Jurkat, Clone E6-1 (cell line): ENCODE measurements around the gene MACIR. TPM values are rescaled to one million over a fixed set of nuclear protein-coding genes. Genes with fewer than 3 reads are reported as not detected.
"Not testable (repeated sequence)": the region's sequence is repeated elsewhere in the genome, so short reads cannot be mapped to it uniquely, and the experiment has no call there.

Experiments used
- DNase-seq: peaks from one replicate; pipeline ENCODE4 v3.0.0-alpha.2; 2011; ENCODE audit warnings: low read depth, low spot score
- H3K4me3 ChIP-seq: 2 replicates; pipeline ENCODE4 v1.5.1; 2011; ENCODE audit warnings: mild to moderate bottlenecking, low read length, control low read depth, moderate library complexity
- polyA plus RNA-seq: library from polyadenylated mRNA; unstranded; fragments of >200 nt; gene quantifications from one replicate; pipeline ENCODE4 v1.2.1, GENCODE V29; 2012; ENCODE audit warnings: missing spikeins; ENCODE audit not compliant: insufficient read length, insufficient read depth

Gene MACIR, protein sequence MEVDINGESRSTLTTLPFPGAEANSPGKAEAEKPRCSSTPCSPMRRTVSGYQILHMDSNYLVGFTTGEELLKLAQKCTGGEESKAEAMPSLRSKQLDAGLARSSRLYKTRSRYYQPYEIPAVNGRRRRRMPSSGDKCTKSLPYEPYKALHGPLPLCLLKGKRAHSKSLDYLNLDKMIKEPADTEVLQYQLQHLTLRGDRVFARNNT
- polyA plus RNA-seq, result 12.1 TPM

- DNase-seq, result peak; percentile 93
- peak within 1 kb of the TSS; percentile 75 for H3K4me3 ChIP-seq
Measured at GRCh38 chr5:103258368-103258956, at the start of gene MACIR. TSS of gene MACIR (plus strand) at chr5:103258763. CDS start at chr5:103275920, 17,157 bp downstream.

- DNase-seq, result no peak
- H3K4me3 ChIP-seq, result no peak overlapping the region
Measured at GRCh38 chr5:103209065-103209464, 49.5 kb upstream of the MACIR start.

GRCh38 chr5:103210952-103211351 is 47.6 kb upstream of the MACIR start:
- no peak overlapping the region for H3K4me3 ChIP-seq
- no peak for DNase-seq

- DNase-seq, result no peak
- no peak overlapping the region for H3K4me3 ChIP-seq
Measured at GRCh38 chr5:103211576-103212561, 46.7 kb upstream of the MACIR start.

DNA sequence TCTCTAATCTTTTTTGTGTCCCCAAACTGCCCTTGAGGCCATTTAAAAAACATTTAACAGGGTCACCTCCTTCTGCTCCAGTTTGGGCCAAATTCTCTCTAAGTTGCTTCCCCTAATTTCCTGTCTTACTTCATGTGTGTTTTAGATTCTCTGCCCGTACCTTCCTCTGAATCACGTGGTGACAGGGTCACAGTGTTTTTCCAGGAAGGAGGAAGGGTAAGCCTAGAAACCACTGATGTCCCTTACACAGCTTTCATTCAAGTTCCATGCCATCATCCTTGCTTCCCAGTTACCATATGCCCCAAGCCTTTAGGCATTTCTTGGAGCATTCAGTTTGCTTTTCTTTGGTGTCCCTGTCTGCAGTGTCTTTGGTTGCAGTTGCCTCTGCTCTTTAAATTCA is 42.4 kb upstream of the MACIR start:
- DNase-seq, result no peak

DNA sequence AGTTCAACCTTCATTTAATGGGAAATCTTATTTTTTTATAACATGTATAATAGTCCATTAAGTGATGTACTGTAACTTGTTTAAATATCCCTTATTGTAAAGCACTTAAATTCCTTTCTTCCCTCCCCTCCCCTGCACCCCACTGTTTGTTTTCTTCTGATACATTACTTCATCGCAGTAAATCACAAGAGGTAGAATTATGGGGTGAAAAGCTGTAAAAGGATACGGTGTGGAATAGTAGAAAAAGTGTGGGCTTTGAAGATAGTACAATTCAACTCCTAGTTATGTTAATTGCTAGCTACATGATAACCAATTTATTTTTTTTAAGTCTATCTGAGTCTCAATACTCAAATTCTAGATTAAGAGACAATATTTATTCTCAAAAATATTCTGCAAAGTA is 41.9 kb upstream of the MACIR start:
- DNase-seq, result no peak
- H3K4me3 ChIP-seq, result no peak overlapping the region

More for the DNA sequence above, 42.4 kb upstream of the MACIR start:
- no peak overlapping the region for H3K4me3 ChIP-seq

DNA sequence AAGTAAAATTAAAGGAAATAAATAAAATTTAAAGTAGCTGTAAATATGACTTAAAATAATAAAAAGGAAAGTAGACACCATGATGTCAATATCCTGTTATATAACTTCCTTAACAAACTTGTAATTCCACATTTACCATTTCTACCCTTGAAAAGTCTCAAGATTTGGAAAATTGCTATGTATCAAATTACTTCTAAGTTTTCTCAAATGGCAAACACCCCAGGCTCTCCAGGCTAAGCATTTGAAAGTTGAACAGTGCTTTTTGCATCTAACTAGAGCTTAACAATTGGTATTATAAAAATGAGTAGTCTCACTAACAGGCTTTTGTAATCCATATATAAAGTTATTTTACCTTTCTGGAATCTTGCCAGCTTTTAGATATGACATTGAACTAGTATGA is 41.5 kb upstream of the MACIR start:
- H3K4me3 ChIP-seq, result no peak overlapping the region
- no peak for DNase-seq

GRCh38 chr5:103218164-103218563 is 40.4 kb upstream of the MACIR start:
- H3K4me3 ChIP-seq, result no peak overlapping the region
- no peak for DNase-seq

DNA sequence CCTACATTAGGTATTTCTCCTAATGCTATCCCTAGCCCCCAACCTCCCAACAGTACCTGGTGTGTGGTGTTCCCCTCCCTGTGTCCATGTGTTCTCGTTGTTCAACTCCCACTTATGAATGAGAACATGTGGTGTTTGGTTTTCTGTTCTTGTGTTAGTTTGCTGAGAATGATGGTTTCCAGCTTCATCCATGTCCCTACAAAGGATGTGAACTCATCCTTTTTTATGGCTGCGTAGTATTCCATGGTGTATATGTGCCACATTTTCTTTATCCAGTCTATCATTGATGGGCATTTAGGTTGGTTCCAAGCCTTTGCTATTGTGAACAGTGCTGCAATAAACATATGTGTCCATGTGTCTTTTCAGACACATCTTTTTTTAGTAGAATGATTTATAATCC is 39.5 kb upstream of the MACIR start:
- not testable (repeated sequence) for H3K4me3 ChIP-seq, DNase-seq

- H3K4me3 ChIP-seq, result no peak overlapping the region
- no peak for DNase-seq
Measured at GRCh38 chr5:103223031-103223955, 35.3 kb upstream of the MACIR start.

DNA sequence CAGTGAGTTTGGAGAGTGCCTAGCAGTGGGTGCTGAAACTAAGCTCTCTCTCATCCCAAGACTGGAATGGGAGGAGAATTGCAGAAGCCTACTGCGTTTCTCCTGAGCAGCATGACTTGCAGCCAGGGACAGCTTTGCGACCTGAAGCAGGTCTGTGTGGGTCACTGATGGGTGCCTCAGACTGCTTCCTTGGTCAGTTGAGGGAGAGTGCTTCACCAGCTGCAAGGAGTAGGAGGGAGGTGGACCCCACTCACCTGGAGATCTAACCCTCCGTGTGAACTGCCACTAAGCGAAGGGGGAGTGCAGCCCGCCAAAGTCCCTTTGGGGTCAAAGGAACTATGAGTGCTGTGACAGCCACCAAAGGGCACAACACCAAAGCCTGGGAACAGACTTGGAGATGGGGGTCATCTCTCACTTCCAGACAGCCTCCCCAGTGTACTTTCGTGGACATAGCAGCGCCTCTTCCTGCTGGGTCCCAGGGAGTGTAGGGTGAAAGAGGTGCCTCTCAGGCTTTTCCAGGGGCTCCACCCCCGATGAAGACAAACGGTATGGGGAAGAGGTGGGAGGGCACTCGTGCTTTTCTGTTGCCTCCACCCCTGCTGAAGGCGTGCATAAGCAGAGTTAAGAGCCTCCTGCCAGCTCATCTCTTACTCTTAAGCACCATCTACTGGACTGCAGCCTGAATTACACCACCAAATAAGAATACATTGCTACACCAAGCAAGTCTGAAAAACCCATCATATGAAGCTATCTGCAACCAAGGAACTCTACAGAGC is 34.3 kb upstream of the MACIR start:
- peak; percentile 72 for DNase-seq
- no peak overlapping the region for H3K4me3 ChIP-seq

- no peak for DNase-seq
Measured at GRCh38 chr5:103224894-103225246, 33.7 kb upstream of the MACIR start.

DNA sequence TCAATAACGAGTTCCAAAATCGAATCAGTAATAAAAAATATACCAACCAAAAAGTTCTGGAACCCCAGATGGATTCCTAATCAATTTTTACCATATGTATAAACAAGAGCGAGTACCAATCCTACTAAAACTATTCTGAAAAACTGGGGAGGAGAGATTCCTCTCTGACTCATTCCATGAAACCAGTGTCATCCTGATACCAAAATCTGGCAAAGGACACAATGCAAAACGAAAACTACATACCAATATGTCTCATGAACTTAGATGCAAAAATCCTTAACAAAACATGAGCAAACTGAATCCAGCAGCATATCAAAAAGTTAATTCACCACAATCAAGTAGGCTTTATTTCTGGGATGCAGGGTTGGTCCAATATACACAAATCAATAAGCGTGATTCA is 30.5 kb upstream of the MACIR start:
- no peak for DNase-seq
- H3K4me3 ChIP-seq, result no peak overlapping the region

More at GRCh38 chr5:103224894-103225246, 33.7 kb upstream of the MACIR start:
- H3K4me3 ChIP-seq, result no peak overlapping the region

- no peak for DNase-seq
- no peak overlapping the region for H3K4me3 ChIP-seq
Measured at GRCh38 chr5:103228588-103228987, 30.0 kb upstream of the MACIR start.

DNA sequence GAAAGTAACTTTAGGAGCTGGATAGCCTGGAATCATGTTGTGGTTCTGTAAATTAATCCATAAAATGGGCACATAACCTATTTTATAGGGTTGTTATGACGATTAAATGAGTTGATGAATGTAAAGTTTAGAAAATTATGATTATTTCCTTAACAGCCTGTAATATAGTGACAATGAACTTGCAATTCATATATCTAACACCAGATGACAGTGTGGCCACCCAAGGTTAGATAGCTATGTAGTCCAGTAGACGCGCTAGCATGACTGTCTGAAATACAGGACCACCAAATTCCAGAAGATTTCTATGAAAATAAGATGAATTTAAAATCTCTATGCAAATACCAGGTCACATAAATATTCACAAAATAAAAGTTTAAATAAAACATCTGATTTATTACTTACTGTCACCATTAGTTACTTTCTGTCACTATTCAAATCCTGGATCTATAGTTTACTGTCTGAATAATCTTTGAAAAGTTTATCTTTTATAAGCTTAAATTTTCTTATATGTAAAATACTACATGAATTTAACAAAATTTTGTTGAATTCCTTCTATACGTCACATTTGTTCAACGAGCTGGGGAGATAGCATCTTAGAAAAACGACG is 26.1 kb upstream of the MACIR start:
- no peak overlapping the region for H3K4me3 ChIP-seq
- DNase-seq, result peak; percentile 28

DNA sequence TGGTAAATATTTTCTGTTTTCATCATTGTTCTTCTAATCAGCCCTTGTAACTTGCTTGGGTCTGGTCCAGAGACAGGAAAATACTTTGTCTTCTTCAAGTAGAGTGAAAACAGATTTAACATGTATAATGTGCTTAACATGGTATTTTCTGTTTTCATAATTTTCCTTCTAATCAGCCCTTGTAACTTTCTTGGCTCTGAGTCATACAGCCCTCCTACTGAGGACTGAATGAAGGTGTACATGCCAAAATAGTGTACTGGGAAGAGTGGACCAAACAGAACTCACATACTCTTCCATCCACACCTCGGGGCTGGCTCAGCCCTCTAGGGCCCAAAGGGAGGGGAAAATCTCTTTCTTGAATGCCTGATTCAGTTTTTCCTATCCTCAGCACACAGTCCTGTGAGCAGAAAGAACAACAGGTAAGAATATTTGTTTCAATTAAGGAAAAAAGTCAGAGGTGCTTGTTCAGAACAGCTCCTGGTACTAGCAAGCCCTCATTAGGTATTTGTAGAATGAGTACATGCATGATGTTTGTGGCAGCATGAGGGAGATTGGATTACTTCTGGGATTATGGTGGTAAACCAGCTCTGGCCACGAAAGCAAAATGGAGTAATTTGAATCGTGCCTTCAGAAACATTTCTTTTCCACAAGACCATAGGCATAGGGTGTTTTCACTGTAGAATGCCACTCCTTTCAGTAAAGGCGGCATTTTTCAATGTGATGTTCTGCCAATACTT is 24.2 kb upstream of the MACIR start:
- DNase-seq, result no peak

DNA sequence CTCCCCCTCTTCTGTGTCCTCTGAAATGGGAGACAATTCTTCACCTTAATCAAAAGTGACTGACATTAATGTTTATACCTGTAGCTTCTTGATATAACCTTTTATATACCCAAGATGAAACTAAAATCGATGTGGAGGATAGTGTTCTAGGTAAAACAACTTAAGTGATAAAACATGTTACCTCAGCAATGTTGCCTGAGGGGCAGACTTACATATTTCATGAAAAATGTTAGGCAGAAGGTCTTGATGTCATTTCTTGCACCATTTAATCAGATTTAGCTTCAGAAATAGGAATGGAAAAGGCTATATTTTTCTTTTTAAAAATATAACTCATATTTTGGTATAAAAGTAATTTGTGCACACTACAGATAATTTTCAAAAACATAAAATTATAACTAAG is 22.7 kb upstream of the MACIR start:
- no peak for DNase-seq
- no peak overlapping the region for H3K4me3 ChIP-seq

More for the DNA sequence above, 24.2 kb upstream of the MACIR start:
- no peak overlapping the region for H3K4me3 ChIP-seq
